ENCODE measurements around the gene MTMR3. TPM values are rescaled to one million over a fixed set of nuclear protein-coding genes. Genes with fewer than 3 reads are reported as not detected.

Gene MTMR3
- total RNA-seq, 1 donor from 2014 or later, result 41.2 TPM

GRCh38 chr22:29877620-29878019, 5.4 kb upstream of the MTMR3 start:
- H3K4me1 Mint-ChIP-seq (ENCODE audit: unreplicated experiment), result peaks cover 6% of the 10 kb centered on the region
- no peak for DNase-seq (ENCODE audit: extremely low spot score, unreplicated experiment)
- peaks cover 30% of the 10 kb centered on the region for H3K27me3 Mint-ChIP-seq (ENCODE audit: unreplicated experiment)
- no peaks in the 10 kb centered on the region for H3K9me3 Mint-ChIP-seq (ENCODE audit: unreplicated experiment)
- no peak overlapping the region for H3K27ac Mint-ChIP-seq (ENCODE audit: unreplicated experiment)
- TF ChIP-seq CTCF (IDR thresholded peaks at IDR 0.05), result no peak
- no peaks in the 10 kb centered on the region for H3K36me3 Mint-ChIP-seq (ENCODE audit: unreplicated experiment)
- H3K4me3 Mint-ChIP-seq (ENCODE audit: unreplicated experiment), result no peak overlapping the region

GRCh38 chr22:29879753-29880152, 3.2 kb upstream of the MTMR3 start:
- DNase-seq (ENCODE audit: extremely low spot score, unreplicated experiment), result no peak
- Mint-ChIP-seq H3K4me1 (ENCODE audit: unreplicated experiment) (peaks cover 16% of the 10 kb centered on the region), H3K27me3 (ENCODE audit: unreplicated experiment) (peaks cover 15% of the 10 kb centered on the region), H3K27ac (ENCODE audit: unreplicated experiment) (no peak overlapping the region), H3K36me3 (ENCODE audit: unreplicated experiment) (no peaks in the 10 kb centered on the region), H3K4me3 (ENCODE audit: unreplicated experiment) (no peak overlapping the region), H3K9me3 (ENCODE audit: unreplicated experiment) (no peaks in the 10 kb centered on the region)
- TF ChIP-seq CTCF (IDR thresholded peaks at IDR 0.05), result no peak

- Mint-ChIP-seq H3K4me1 (ENCODE audit: unreplicated experiment) (peaks cover 15% of the 10 kb centered on the region), H3K27ac (ENCODE audit: unreplicated experiment) (peak overlapping the region; percentile 68)
These were observed 294 bp upstream of the MTMR3 start for GRCh38 chr22:29882716-29883044.

GRCh38 chr22:29883775-29884097, 762 bp downstream of the MTMR3 start:
- Mint-ChIP-seq H3K9me3 (ENCODE audit: unreplicated experiment) (no peaks in the 10 kb centered on the region), H3K4me3 (ENCODE audit: unreplicated experiment) (peak overlapping the region; percentile 83), H3K4me1 (ENCODE audit: unreplicated experiment) (peaks cover 11% of the 10 kb centered on the region), H3K27ac (ENCODE audit: unreplicated experiment) (peak overlapping the region; percentile 82), H3K36me3 (ENCODE audit: unreplicated experiment) (peaks cover 1% of the 10 kb centered on the region), H3K27me3 (ENCODE audit: unreplicated experiment) (no peaks in the 10 kb centered on the region)
- TF ChIP-seq CTCF (IDR thresholded peaks at IDR 0.05), result no peak
- DNase-seq (ENCODE audit: extremely low spot score, unreplicated experiment), result no peak

More at GRCh38 chr22:29882716-29883044, 294 bp upstream of the MTMR3 start:
- Mint-ChIP-seq H3K36me3 (ENCODE audit: unreplicated experiment) (peaks cover 1% of the 10 kb centered on the region), H3K4me3 (ENCODE audit: unreplicated experiment) (peak overlapping the region; percentile 83), H3K27me3 (ENCODE audit: unreplicated experiment) (no peaks in the 10 kb centered on the region), H3K9me3 (ENCODE audit: unreplicated experiment) (no peaks in the 10 kb centered on the region)
- TF ChIP-seq CTCF (IDR thresholded peaks at IDR 0.05), result no peak
- DNase-seq (ENCODE audit: extremely low spot score, unreplicated experiment), result no peak

GRCh38 chr22:29885610-29886009, 2.6 kb downstream of the MTMR3 start:
- Mint-ChIP-seq H3K4me1 (ENCODE audit: unreplicated experiment) (peaks cover 11% of the 10 kb centered on the region), H3K9me3 (ENCODE audit: unreplicated experiment) (no peaks in the 10 kb centered on the region), H3K4me3 (ENCODE audit: unreplicated experiment) (no peak overlapping the region), H3K27me3 (ENCODE audit: unreplicated experiment) (no peaks in the 10 kb centered on the region), H3K36me3 (ENCODE audit: unreplicated experiment) (peaks cover 1% of the 10 kb centered on the region), H3K27ac (ENCODE audit: unreplicated experiment) (no peak overlapping the region)
- TF ChIP-seq CTCF (IDR thresholded peaks at IDR 0.05), result no peak
- no peak for DNase-seq (ENCODE audit: extremely low spot score, unreplicated experiment)
